GM18909 (cell line): ENCODE data around the gene USP25.

Source experiments
- ATAC-seq: cut with Tn5 transposase; IDR thresholded peaks from one replicate; pipeline ENCODE4 v1.9.1; 2021; ENCODE audit warnings: mild to moderate bottlenecking; ENCODE audit not compliant: unreplicated experiment, poor library complexity

The USP25 gene

DNA sequence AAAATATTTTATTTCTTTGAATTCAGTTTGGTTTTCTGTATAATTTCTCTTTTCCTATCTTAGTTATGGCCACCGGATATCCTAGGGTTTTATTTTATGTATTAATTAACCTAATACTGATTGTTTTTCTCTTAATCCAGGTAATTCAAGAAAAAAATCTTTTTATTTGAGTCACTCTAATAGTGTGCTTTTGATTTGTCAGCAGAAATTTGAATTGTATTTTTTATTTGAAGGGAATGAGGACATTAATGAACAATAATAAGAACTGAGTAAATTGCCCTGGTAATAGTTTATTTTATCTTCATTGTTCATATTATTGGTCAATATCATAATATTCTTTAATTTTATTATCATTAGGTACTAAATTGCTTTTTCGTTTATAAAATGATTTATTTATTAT lies 120.1 kb downstream of the USP25 start:
- no peak for ATAC-seq

DNA sequence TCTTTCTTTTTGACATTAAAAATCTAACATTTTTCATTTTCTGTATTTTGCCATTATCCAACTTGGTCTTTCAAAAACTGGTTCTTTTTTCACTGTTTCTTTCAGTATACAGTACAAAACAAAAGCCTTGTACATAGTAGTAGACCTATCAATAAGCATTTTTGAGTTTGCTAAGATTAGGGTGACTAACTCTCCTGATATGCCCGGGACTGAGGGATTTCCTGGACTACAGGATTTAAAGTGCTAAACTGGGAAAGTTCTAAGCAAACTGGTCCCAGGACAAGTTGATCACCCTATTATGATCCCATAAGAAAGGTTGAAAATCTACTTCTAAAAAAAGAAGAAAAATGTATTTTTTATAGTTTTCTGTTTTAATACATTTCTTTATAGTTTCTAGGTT lies 120.9 kb downstream of the USP25 start:
- no peak for ATAC-seq

DNA sequence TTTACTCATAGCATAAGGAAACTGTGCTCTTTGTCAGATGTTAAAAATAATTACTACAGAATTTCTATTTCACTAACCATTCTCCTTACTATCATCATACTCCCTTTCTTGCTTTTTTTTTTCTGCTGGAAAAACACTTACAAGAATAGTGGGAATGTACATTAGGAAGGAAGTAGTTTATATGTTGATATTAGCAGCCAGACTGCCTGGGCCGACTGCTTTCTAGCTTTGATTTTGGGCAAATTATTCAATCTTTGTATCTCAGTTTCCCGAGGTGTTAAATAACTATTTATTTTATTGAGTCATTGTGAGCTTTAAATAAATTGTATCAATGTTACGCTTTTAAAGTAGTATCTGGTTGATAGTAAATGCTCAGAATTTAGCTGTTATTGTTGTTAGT lies 122.4 kb downstream of the USP25 start:
- no peak for ATAC-seq

DNA sequence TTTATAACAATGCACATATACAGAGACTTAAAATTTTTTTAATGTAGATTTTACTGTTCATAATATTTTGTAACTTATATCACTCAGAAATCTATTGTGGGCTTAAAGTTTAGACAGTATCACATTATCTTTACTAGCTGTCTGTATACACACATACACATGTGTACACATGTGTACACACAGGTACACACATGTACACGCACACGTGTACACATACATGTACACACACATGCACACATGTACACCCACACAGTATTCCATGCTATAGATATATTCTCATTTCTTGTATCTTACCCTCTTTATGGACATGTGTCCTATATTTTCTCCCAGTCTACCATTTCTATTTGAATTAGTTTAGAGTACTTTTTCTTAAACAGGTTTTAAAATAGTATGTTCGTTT lies 123.3 kb downstream of the USP25 start:
- ATAC-seq, result no peak

DNA sequence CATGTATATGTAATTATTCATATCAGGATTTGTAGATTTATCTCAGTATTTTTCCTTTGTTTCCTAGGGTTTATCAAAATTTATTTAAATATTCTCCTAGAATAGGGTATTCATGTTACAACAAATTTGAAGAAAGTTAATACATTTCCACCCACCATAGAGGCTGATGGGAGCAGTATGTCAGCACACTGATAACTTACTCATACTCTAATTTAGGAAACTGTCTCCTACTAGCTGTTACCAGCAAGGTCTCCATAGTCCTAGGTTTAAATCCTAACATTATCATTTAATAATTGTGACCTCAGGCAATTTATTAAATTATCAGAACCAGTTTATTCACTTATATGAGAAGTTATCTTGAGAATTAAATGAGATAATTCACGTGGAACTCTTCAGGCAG lies 127.0 kb downstream of the USP25 start:
- no peak for ATAC-seq

DNA sequence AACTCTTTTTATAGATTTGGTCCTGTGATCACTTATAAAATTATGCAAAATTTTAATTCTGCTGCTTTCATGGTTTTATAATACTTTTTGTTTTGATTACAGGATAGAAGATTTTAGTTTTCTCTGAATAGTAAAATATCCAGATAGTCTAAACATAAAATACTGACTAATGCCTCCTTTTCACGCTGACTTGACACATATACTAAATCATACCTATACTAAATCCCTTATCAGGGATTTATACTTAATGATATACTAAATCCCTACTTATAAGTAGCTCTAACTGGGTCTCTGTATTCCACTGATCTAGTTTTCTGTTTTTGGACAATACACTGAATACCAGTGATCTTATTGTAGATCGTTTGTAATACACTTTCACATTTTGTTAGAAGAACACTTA lies 128.0 kb downstream of the USP25 start:
- no peak for ATAC-seq

DNA sequence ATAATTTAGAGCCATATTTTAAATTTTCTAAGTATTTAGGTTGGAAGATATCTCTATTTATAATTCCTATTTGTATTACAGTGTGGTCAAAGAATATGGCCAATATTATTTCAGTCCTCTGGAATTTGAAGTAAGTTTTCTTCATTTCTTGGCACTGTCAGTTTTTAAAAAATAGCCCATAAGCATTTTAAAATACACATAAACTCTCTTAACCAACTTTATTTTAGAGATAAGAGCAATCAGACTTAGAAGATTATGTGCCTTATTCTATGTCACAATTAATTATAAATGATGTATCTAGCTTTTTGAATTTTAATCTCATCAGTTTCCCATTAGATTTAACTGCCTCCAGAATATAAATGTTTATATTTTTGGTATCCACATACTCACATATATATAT lies 130.8 kb downstream of the USP25 start:
- ATAC-seq, result no peak

DNA sequence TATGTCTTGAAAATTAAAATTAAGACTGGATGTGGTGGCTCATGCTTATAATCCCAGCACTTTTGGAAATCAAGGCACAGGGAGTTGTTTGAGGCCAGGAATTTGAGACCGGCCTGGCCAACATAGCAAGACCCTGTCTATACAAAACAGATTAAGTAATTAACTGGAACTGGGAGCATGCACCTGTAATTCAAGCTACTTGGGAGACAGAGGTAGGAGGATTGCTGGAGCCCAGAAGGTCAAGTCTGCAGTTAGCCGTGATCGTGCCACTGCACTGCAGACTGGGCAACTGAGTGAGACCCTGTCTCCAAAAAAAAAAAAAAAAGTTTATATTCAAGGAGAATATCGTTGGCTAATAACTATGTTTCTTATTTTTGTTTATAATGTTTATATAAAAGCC lies 139.2 kb downstream of the USP25 start:
- no peak for ATAC-seq

DNA sequence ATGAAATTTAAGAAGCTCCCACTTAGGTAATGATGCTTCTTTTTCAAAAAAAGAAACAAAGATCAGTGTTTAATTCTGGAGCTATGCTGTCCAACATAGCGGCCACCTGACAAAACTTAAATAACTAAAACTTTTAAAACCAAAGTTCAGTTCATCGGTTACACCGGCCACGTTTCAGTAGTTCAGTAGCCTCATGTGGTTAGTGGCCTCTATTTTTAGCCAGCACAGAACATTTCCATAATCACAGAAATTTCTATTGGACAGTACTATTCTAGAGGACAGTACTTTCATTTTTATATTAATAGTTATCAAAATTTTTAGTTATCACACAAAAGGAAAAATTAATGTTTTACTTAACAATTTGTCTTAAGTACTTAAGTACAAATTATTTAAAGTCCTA lies 141.0 kb downstream of the USP25 start:
- ATAC-seq, result no peak

DNA sequence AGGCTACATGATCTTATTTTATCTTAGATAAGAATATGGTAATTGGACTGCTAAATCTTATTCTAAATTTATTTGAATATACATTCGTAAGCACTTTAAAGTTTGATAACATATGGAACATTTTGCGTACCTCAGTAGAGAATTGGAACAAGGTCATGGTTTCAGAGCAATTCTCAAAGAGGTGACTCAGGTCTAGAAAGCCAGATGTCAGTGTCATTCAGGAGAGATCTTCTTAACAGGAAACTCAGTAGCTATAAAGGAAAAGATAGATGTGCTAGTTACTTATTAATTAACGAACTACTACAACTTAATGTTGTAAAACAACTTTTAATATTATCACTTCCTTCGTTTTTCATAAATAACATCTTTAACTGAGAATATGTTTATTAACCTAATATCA lies 142.5 kb downstream of the USP25 start:
- ATAC-seq, result no peak

DNA sequence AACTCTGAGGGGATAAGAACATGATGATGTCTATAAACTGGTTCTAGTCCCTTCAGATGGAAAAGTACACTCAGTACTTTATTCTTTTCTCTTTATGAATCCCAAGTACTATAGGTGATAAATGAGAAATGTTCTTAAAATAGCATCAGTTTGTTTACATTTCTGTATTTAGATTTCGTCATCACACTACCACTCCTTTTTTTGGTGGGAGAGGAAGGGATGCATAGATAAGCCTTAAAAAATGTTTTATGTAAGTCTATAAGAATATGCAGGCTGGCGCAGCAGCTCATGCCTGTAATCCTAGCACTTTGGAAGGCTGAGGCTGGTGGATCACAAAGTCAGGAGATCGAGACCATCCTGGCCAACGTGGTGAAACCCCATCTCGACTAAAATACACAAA lies 144.8 kb downstream of the USP25 start:
- no peak for ATAC-seq

DNA sequence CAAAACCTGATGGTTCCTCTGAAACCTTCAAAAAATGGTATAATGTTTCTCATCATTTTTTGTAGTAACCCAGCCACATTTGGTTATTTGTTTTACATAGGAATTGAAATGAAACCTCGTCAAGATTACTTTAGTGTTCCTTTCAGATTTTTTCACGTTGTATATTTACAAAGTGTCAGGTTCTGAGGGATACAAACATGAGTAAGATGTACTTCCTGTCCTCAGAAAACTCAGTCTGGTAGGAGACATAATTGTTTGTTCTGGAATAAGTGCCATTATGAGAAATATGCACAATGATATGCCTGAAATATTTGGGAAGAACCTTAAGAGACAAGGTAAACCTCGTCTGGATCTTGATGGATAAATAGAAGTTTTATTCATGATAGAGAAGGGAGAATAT lies 145.5 kb downstream of the USP25 start:
- no peak for ATAC-seq

DNA sequence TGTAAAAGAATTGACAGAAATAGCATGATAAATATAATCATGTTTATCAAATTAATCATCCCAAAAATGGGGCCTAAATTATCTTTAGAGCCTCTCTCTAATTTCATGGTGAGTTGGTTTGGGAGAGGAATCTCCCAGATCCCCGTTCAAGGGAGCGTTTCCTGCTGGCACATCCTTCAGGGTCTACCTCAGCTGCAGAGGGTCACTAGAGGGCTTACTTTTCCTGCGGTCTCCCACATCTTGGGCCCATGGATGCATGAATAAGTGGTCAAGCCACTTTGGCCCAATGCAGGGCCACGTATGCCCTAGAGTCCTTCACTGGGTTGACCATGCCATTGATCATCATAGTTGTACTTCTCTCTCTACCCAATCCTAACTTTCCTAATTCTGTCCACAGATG lies 164.1 kb downstream of the USP25 start:
- no peak for ATAC-seq

DNA sequence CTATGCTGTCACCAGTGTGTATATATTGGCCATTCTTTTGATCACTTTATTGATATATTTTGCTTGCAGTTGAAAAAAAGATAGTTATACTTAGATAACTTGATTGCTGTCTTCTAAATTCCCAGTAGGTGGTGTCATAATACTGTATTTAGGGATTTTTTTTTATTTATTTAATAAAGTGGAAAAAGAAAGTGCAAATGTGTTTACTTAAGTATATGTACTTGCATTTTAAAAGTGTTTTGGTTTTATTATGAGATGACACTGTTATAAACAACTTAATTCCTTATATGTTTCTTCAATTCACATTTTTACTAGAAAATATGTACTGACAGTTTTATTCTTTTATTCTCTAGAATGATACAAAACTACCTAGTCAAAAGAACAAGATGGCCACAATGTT lies 164.8 kb downstream of the USP25 start:
- ATAC-seq, result no peak

DNA sequence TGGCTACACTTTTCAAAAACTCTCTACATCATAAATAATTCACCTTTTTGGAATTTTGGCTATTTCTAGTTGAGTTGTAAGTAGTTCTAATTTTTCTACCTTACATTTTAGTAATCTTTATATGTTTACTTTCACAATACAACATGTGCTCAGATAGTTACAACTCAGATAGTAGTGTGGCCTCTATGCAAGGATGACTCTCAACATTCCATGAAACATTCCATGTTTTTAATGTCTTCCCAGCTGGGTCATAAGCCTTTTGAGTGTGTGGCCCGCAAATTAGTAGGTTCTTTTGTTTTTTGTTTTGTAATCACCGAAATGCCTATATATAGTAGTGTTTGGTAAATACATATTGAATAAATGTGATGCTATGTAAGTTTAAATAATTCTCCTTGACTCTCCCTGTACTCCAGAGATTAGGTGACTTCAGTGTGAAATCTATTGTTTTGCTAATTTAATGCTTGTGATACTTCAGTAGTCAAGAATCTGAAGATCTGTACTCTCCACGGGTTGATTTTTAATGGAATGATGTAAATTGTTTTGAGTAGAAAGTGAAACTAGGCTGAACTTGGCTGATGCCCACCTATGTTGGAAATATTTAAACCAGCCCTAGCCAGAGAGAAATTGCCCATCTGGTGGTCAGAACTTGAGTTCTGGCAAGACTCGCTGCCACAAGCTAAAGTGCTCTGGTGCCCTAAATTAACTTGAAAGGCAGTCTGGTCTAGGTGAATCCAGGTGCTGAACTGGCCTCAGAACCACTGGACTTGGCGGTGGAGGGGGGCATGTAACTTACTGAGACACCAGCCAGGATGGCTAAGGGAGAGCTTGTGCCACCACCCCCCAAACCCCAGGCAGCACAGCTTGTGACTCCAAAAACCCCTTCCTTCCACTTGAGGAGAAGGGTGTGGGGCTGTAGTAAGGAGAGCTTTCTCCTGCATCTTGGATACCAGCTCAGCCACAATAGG lies 165.6 kb downstream of the USP25 start:
- no peak for ATAC-seq

DNA sequence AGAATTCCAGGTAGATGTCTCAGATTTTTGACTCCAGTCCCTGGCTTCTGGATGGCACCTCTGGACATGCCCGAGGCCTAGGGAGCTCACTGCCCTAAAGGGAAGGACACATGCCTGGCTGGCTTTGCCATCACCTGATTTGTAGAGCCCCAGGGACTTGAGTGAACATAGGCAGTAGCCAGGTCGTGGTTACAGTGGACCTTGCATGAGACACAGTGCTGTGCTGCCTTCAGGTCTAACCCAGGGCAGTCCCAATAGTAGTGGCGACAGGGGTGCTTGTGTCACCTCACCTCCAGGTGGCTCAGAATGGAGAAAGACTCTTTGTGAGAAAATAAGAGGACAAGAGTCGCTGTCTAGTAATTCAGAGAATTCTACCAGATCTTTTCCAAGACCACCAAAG lies 166.7 kb downstream of the USP25 start:
- no peak for ATAC-seq

DNA sequence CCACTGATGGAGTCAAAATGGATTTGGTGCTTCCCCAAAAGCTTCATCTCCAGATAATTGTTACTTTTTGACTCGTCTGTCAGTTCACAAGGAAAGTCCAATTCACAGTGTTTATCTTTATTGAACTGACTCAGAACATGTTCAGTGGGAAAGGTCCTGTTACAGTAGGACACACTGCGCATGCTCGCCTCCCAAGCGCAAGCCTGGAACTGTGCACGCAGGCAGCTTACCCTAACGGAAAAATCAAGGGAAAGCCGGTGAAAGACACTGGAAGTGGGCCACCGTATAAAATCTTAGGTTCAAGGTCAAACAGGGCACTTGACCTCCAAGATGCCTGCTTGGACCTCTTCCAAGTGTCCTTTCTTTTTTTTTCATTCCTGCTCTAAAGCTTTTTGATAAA lies 174.6 kb downstream of the USP25 start:
- no peak for ATAC-seq

DNA sequence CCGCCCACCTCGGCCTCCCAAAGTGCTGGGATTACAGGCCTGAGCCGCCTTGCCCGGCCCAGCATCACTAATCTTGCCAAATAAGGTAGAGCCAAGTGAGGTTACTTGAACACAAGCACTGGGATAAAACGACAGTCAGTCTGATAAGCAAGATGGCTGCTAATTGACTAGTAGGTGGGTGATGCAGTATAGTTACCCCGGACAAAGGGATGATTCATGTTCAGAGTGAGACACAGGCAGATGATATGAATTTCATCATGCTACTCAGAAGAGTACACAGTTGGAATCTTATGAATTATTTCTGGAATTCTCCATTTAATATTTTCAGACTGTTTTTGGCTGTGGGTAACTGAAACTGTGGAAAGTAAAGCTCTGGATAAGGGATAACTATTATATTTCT lies 178.4 kb downstream of the USP25 start:
- ATAC-seq, result no peak

DNA sequence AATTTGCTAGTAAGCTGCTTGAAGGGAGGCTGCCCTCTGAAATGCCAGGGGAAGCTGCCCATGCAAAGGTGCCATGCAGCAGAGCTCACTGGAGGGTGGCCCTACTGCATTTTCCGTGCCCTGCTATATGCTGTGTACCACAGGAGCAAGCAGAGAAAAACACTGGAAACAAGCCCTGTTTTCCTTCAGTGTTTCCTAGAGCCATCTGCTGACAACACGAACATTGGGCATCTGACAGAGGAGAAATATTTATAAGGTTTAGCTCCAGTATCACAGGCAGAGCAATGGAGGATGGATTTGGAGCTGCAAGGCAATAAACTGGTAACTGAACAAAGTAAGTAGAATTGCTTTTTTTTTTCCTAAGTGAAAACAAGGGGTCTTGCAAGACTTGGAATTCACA lies 198.4 kb downstream of the USP25 start:
- ATAC-seq, result no peak

DNA sequence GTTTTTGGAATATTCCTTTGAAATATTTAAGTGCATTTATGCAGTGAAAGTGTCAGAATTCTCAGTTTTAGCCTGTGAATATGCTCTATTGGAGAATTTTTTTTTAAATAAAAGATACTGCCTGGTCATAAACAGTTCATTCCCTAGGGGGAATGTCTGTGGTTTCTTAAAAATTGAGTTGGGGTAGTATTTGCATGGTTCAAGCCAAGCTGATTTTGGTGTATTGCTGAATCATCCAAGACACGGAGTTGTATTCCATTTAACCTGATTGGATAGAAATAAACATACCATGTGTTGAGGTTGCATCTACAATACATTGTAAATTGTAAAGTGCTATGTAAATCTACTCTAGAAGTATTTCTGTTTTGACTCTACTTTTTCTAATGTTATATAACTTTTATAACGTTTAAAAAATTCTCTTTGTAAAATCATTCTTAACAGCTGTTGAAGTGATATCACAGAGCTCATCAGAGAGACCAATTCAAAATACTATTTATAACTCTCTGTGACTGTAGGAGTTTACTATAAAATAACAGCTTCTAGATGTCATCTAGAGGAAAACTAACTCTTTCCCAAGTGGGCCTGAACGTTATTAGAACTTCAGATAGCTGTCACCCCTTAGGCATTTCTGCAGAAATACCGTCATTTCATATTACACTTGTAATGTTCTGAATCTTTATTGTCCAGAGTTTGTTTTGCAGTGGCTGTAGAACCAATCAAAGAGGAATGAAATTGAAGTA lies 199.1 kb downstream of the USP25 start:
- ATAC-seq, result no peak

DNA sequence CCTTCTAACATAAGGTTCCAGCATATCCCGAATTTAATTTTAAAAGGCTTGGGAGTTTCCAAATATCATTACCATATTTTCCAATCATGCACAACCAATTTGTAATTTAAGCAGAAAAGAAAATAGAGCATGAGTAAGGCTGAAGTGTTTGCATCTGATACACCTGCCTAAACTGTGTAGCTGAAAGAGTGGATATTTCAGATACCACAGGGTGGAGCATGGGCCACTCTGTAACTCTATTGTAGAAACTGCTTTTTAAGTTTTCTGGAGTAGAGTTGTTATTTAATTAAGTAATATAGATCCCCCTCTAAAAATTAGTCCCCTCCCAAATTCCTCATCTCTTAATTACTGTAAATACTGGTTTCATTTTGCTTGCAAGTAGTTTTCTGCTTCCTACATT lies 199.8 kb downstream of the USP25 start:
- no peak for ATAC-seq
